Breast epithelium (tissue), 3 donors: ENCODE measurements around the gene ASS1.

ENCODE experiments used
- POLR2AphosphoS5 ChIP-seq, 3 donors: sonication (generic); formaldehyde crosslinking; IDR thresholded peaks; one replicate each; pipeline ENCODE4 v1.6.1; 2017; ENCODE audit warnings: antibody characterized with exemption in 3 of 3
- TF ChIP-seq, protein P1 (sequence below), 3 donors: fragments of 450-650 bp; IDR thresholded peaks; one replicate each; pipeline ENCODE4 v1.5.1; 2016 to 2017; ENCODE audit warnings: antibody characterized with exemption in 3 of 3, mild to moderate bottlenecking in 3 of 3, moderate library complexity in 3 of 3

DNA sequence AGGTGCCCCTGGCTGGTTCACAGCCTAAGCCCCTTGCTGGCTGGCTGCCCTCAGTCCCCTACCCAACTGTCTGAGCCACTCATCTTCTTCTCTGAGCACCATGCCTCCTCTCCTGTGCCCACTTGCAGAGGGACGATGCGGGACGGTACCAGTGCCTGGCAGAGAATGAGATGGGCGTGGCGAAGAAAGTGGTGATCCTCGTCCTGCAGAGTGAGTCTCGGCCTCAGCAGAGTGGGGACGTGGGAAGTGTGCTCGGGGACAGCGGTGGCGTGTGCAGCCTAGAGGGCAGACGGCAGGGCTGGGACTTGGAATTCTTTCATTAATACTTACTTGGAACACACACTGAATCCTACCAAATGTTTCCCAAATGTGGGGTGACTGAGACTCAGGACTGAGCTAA lies 34.3 kb upstream of the ASS1 start:
- TF ChIP-seq POLR2AphosphoS5 (IDR thresholded peaks at IDR 0.05) = no peak
- TF ChIP-seq, protein P1, sequence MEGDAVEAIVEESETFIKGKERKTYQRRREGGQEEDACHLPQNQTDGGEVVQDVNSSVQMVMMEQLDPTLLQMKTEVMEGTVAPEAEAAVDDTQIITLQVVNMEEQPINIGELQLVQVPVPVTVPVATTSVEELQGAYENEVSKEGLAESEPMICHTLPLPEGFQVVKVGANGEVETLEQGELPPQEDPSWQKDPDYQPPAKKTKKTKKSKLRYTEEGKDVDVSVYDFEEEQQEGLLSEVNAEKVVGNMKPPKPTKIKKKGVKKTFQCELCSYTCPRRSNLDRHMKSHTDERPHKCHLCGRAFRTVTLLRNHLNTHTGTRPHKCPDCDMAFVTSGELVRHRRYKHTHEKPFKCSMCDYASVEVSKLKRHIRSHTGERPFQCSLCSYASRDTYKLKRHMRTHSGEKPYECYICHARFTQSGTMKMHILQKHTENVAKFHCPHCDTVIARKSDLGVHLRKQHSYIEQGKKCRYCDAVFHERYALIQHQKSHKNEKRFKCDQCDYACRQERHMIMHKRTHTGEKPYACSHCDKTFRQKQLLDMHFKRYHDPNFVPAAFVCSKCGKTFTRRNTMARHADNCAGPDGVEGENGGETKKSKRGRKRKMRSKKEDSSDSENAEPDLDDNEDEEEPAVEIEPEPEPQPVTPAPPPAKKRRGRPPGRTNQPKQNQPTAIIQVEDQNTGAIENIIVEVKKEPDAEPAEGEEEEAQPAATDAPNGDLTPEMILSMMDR (IDR thresholded peaks at IDR 0.05) = no peak
